GM23338 (cell line): ENCODE measurements around the gene IRF2. TPM values are rescaled to one million over a fixed set of nuclear protein-coding genes. Genes with fewer than 3 reads are reported as not detected.

Experiments
- EZH2 ChIP-seq: fragments of 200-600 bp; sonication (generic); IDR thresholded peaks from one replicate; pipeline ENCODE4 v1.8.0; 2017; ENCODE audit warnings: antibody characterized with exemption, mild to moderate bottlenecking, low read depth; ENCODE audit not compliant: unreplicated experiment
- EZH2phosphoT487 ChIP-seq: fragments of 200-600 bp; sonication (generic); IDR thresholded peaks from one replicate; pipeline ENCODE4 v1.8.1; 2018; ENCODE audit warnings: antibody characterized with exemption; ENCODE audit not compliant: unreplicated experiment
- REST ChIP-seq: IDR thresholded peaks from one replicate; pipeline ENCODE4 v1.6.1; 2018; ENCODE audit warnings: antibody characterized with exemption; ENCODE audit not compliant: unreplicated experiment
- STAT1 ChIP-seq: IDR thresholded peaks from one replicate; pipeline ENCODE4 v1.6.1; 2016; ENCODE audit warnings: antibody characterized with exemption; ENCODE audit not compliant: unreplicated experiment
- ZNF114 ChIP-seq: fragments of 250-450 bp; sonication (Bioruptor Pico); IDR thresholded peaks from 2 replicates; pipeline ENCODE4 v1.5.0; 2020; ENCODE audit warnings: mild to moderate bottlenecking, moderate library complexity
- polyA plus RNA-seq: library from polyadenylated mRNA; unstranded; fragments of >200 nt; fragmentation: Nextera tagmentation; extraction: Ambion mirVana; gene quantifications from 2 replicates; pipeline ENCODE4 v1.2.1, GENCODE V29; 2016
- total RNA-seq: library from RNA; depleted of rRNA; stranded (reverse); fragments of >200 nt; shearing (Covaris generic); gene quantifications from 2 replicates; pipeline ENCODE4 v1.2.3, GENCODE V29; 2014
- TF ChIP-seq, protein P1 (sequence below): fragments of 250-450 bp; sonication (Bioruptor Pico); IDR thresholded peaks from 2 replicates; pipeline ENCODE4 v1.5.0; 2020; ENCODE audit warnings: mild to moderate bottlenecking, moderate library complexity

IRF2 gene
- total and polyA plus RNA-seq, 2 experiments from 2014 or later = 14.7 to 15.0 TPM

GRCh38 chr4:184350964-184351363 is 123.4 kb downstream of the IRF2 start (continued):
- TF ChIP-seq, protein P1, sequence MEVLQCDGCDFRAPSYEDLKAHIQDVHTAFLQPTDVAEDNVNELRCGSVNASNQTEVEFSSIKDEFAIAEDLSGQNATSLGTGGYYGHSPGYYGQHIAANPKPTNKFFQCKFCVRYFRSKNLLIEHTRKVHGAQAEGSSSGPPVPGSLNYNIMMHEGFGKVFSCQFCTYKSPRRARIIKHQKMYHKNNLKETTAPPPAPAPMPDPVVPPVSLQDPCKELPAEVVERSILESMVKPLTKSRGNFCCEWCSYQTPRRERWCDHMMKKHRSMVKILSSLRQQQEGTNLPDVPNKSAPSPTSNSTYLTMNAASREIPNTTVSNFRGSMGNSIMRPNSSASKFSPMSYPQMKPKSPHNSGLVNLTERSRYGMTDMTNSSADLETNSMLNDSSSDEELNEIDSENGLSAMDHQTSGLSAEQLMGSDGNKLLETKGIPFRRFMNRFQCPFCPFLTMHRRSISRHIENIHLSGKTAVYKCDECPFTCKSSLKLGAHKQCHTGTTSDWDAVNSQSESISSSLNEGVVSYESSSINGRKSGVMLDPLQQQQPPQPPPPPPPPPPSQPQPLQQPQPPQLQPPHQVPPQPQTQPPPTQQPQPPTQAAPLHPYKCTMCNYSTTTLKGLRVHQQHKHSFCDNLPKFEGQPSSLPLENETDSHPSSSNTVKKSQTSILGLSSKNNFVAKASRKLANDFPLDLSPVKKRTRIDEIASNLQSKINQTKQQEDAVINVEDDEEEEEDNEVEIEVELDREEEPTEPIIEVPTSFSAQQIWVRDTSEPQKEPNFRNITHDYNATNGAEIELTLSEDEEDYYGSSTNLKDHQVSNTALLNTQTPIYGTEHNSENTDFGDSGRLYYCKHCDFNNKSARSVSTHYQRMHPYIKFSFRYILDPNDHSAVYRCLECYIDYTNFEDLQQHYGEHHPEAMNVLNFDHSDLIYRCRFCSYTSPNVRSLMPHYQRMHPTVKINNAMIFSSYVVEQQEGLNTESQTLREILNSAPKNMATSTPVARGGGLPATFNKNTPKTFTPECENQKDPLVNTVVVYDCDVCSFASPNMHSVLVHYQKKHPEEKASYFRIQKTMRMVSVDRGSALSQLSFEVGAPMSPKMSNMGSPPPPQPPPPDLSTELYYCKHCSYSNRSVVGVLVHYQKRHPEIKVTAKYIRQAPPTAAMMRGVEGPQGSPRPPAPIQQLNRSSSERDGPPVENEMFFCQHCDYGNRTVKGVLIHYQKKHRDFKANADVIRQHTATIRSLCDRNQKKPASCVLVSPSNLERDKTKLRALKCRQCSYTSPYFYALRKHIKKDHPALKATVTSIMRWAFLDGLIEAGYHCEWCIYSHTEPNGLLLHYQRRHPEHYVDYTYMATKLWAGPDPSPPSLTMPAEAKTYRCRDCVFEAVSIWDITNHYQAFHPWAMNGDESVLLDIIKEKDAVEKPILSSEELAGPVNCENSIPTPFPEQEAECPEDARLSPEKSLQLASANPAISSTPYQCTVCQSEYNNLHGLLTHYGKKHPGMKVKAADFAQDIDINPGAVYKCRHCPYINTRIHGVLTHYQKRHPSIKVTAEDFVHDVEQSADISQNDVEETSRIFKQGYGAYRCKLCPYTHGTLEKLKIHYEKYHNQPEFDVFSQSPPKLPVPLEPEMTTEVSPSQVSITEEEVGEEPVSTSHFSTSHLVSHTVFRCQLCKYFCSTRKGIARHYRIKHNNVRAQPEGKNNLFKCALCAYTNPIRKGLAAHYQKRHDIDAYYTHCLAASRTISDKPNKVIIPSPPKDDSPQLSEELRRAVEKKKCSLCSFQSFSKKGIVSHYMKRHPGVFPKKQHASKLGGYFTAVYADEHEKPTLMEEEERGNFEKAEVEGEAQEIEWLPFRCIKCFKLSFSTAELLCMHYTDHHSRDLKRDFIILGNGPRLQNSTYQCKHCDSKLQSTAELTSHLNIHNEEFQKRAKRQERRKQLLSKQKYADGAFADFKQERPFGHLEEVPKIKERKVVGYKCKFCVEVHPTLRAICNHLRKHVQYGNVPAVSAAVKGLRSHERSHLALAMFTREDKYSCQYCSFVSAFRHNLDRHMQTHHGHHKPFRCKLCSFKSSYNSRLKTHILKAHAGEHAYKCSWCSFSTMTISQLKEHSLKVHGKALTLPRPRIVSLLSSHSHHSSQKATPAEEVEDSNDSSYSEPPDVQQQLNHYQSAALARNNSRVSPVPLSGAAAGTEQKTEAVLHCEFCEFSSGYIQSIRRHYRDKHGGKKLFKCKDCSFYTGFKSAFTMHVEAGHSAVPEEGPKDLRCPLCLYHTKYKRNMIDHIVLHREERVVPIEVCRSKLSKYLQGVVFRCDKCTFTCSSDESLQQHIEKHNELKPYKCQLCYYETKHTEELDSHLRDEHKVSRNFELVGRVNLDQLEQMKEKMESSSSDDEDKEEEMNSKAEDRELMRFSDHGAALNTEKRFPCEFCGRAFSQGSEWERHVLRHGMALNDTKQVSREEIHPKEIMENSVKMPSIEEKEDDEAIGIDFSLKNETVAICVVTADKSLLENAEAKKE (CRISPR knock-in tag) = no peak
- TF ChIP-seq EZH2 = no peak
- TF ChIP-seq REST = no peak
- no peak for TF ChIP-seq ZNF114 (CRISPR knock-in tag)
- TF ChIP-seq EZH2phosphoT487 = no peak
- no peak for TF ChIP-seq STAT1
